Loucy (cell line): ENCODE measurements around the gene TMEM18.

Experiments
- CTCF ChIP-seq: fragments of 200-600 bp; sonication (generic); conservative IDR thresholded peaks from 2 replicates; pipeline ENCODE4 v1.5.1; 2014; ENCODE audit warnings: mild to moderate bottlenecking, antibody characterized with exemption, low read length
- EZH2phosphoT487 ChIP-seq: fragments of 200-600 bp; IDR thresholded peaks from 2 replicates; pipeline ENCODE4 v1.6.1; 2018; ENCODE audit warnings: antibody characterized with exemption, mild to moderate bottlenecking, moderate library complexity, borderline replicate concordance

GRCh38 chr2:692767-693166 lies 15.6 kb upstream of the TMEM18 start:
- TF ChIP-seq CTCF (no peak), EZH2phosphoT487 (no peak)
